Neuronal stem cell (in vitro differentiated cells): ENCODE results near the gene CNMD.

Experiments used
- DNase-seq: peaks from one replicate; pipeline ENCODE4 v3.0.0-alpha.2; 2013; ENCODE audit warnings: low spot score
- H2AFZ ChIP-seq: one replicate; pipeline ENCODE4 v1.6.1; 2013; ENCODE audit warnings: mild to moderate bottlenecking, low read length, inconsistent platforms
- H2AK5ac ChIP-seq: 2 replicates; pipeline ENCODE4 v1.6.1; 2013; ENCODE audit warnings: low read depth, mild to moderate bottlenecking, inconsistent platforms, low read length, moderate library complexity, mixed read lengths
- H2BK120ac ChIP-seq: 2 replicates; pipeline ENCODE4 v1.6.1; 2013; ENCODE audit warnings: low read depth, mild to moderate bottlenecking, inconsistent platforms, low read length, moderate library complexity, mixed read lengths
- H2BK12ac ChIP-seq: one replicate; pipeline ENCODE4 v1.6.1; 2013; ENCODE audit warnings: low read length, inconsistent platforms
- H2BK15ac ChIP-seq: 2 replicates; pipeline ENCODE4 v1.6.1; 2013; ENCODE audit warnings: mild to moderate bottlenecking, low read length, inconsistent platforms, mixed read lengths
- H2BK5ac ChIP-seq: one replicate; pipeline ENCODE4 v1.6.1; 2013; ENCODE audit warnings: inconsistent platforms, mild to moderate bottlenecking, low read length, moderate library complexity
- H3K14ac ChIP-seq: one replicate; pipeline ENCODE4 v1.6.1; 2013; ENCODE audit warnings: low read length, inconsistent platforms
- H3K18ac ChIP-seq: 2 replicates; pipeline ENCODE4 v1.6.1; 2013; ENCODE audit warnings: low read length, inconsistent platforms
- H3K23ac ChIP-seq: 2 replicates; pipeline ENCODE4 v1.6.1; 2013; ENCODE audit warnings: low read depth, mild to moderate bottlenecking, mixed read lengths, low read length, inconsistent platforms; ENCODE audit not compliant: poor library complexity
- H3K27ac ChIP-seq: replicated peaks from 3 replicates; pipeline ENCODE4 v1.5.1; 2013; ENCODE audit warnings: low read length, inconsistent platforms
- H3K27me3 ChIP-seq, 3 experiments: 2 replicates each; pipeline ENCODE4 v1.6.1; 2013; ENCODE audit warnings: low read length in 3 of 3, mild to moderate bottlenecking in 2 of 3, inconsistent platforms in 1 of 3, low read depth in 1 of 3, mixed read lengths in 1 of 3, moderate library complexity in 1 of 3; ENCODE audit not compliant: control insufficient read depth in 3 of 3, insufficient read depth in 3 of 3
- H3K36me3 ChIP-seq, 2 donors: replicated peaks in 1 of 2; 2 replicates each; pipeline ENCODE4 v1.6.1; 2013; ENCODE audit warnings: low read length in 2 of 2; ENCODE audit not compliant: control insufficient read depth in 2 of 2, insufficient read depth in 2 of 2
- H3K4ac ChIP-seq: 2 replicates; pipeline ENCODE4 v1.6.1; 2013; ENCODE audit warnings: inconsistent platforms, mild to moderate bottlenecking, low read length, moderate library complexity
- H3K4me1 ChIP-seq, 2 donors: 1 replicate in 1 of 2; 2 replicates in 1 of 2; pipeline ENCODE4 v1.6.1; 2013; ENCODE audit warnings: low read length in 2 of 2, low read depth in 1 of 2; ENCODE audit not compliant: control insufficient read depth in 2 of 2, insufficient read depth in 1 of 2
- H3K4me2 ChIP-seq: one replicate; pipeline ENCODE4 v1.6.1; 2013; ENCODE audit warnings: mild to moderate bottlenecking, low read length, inconsistent platforms; ENCODE audit not compliant: insufficient read depth, poor library complexity, severe bottlenecking
- H3K4me3 ChIP-seq, 2 donors: 2 replicates each; pipeline ENCODE4 v1.5.1; 2013; ENCODE audit warnings: low read length in 2 of 2, mild to moderate bottlenecking in 2 of 2, inconsistent platforms in 1 of 2, moderate library complexity in 1 of 2
- H3K79me1 ChIP-seq: one replicate; pipeline ENCODE4 v1.6.1; 2013; ENCODE audit warnings: low read depth, mild to moderate bottlenecking, inconsistent platforms, low read length, moderate library complexity
- H3K9ac ChIP-seq: one replicate; pipeline ENCODE4 v1.6.1; 2013; ENCODE audit warnings: mild to moderate bottlenecking, low read depth, low read length, inconsistent platforms; ENCODE audit not compliant: poor library complexity
- H3K9me3 ChIP-seq, 2 donors: replicated peaks in 1 of 2; 2 replicates each; pipeline versions ENCODE3 to v1.6.1; 2013; ENCODE audit warnings: low read length in 2 of 2, mild to moderate bottlenecking in 2 of 2, inconsistent platforms in 1 of 2, low read depth in 1 of 2, mixed read lengths in 1 of 2, moderate library complexity in 1 of 2; ENCODE audit not compliant: control insufficient read depth in 2 of 2, insufficient read depth in 1 of 2
- H4K8ac ChIP-seq: one replicate; pipeline ENCODE4 v1.6.1; 2013; ENCODE audit warnings: low read depth, mild to moderate bottlenecking, inconsistent platforms, low read length, moderate library complexity
- H4K91ac ChIP-seq: one replicate; pipeline ENCODE4 v1.6.1; 2013; ENCODE audit warnings: low read length, low read depth, mild to moderate bottlenecking, inconsistent platforms; ENCODE audit not compliant: poor library complexity
- WGBS, 2 donors: extraction: QIAGEN DNeasy Blood & Tissue Kit; methylation state at CpG; one replicate each; pipeline ENCODE4 v1.1.7; 2013; ENCODE audit warnings: missing lambda C conversion rate in 2 of 2, mixed read lengths in 1 of 2; ENCODE audit not compliant: insufficient read length in 2 of 2, insufficient replicate concordance in 1 of 2; ENCODE audit errors: extremely low coverage in 2 of 2; 5-methylcytosine and 5-hydroxymethylcytosine counted together

The CNMD gene

GRCh38 chr13:52734075-52734623, 5.5 kb downstream of the CNMD start:
- no peak overlapping the region for H3K4me2 ChIP-seq
- no peaks in the 10 kb centered on the region for H3K79me1 ChIP-seq
- no peak overlapping the region for H2AFZ ChIP-seq
- H3K14ac ChIP-seq, result no peak overlapping the region
- H3K27me3 ChIP-seq, result peaks cover 0 to 13% (median 3%) of the 10 kb centered on the region in 3 experiments
- no peak overlapping the region for H2BK120ac ChIP-seq
- H3K9me3 ChIP-seq, result no peaks in the 10 kb centered on the region
- H3K9ac ChIP-seq, result no peak overlapping the region
- H3K4ac ChIP-seq, result no peak overlapping the region
- H3K4me1 ChIP-seq, result peaks cover 0 to 5% of the 10 kb centered on the region in 2 donors
- H2BK15ac ChIP-seq, result no peak overlapping the region
- H4K8ac ChIP-seq, result no peak overlapping the region
- no peak overlapping the region for H4K91ac ChIP-seq
- no CpG with 5 or more reads among the region's 4 CpGs for WGBS, 2 donors
- no peak overlapping the region for H2AK5ac ChIP-seq
- no peaks in the 10 kb centered on the region for H3K36me3 ChIP-seq
- H3K23ac ChIP-seq, result no peak overlapping the region
- H3K4me3 ChIP-seq, result no peak overlapping the region
- H3K18ac ChIP-seq, result no peak overlapping the region
- H2BK5ac ChIP-seq, result no peak overlapping the region
- DNase-seq, result no peak
- H3K27ac ChIP-seq, result no peak overlapping the region
- H2BK12ac ChIP-seq, result no peak overlapping the region

DNA sequence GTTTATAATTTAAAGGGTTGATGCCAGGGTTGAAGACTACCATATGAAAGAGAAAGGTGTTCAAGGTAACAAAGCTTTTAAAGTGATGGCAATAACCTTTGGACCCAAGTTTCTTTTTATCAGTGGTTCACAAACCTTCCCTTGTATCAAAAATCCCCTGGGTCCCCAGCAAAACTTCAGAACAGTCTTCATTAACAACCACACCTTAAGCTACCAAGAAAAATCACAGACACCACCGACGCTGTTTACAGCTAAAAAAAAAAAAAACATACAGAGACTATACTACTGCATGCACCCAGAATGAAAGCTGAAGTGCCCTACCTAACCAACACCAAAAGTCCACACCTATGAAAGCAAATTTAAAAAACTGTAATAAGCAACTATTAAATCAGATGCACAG, 13.4 kb downstream of the CNMD start:
- H3K4me2 ChIP-seq, result no peak overlapping the region
- H2BK15ac ChIP-seq, result no peak overlapping the region
- no peak overlapping the region for H4K91ac ChIP-seq
- H3K18ac ChIP-seq, result no peak overlapping the region
- no peak overlapping the region for H2AK5ac ChIP-seq
- no peaks in the 10 kb centered on the region for H3K36me3 ChIP-seq
- peaks cover 1 to 4% of the 10 kb centered on the region in 2 donors for H3K9me3 ChIP-seq
- no peak overlapping the region for H2BK5ac ChIP-seq
- no peak overlapping the region for H3K4ac ChIP-seq
- no peak overlapping the region for H3K27ac ChIP-seq
- no peak overlapping the region for H2BK120ac ChIP-seq
- WGBS, 2 donors, result no CpG with 5 or more reads among the region's 2 CpGs
- no peak overlapping the region for H2BK12ac ChIP-seq
- no peak overlapping the region for H3K9ac ChIP-seq
- DNase-seq, result no peak
- H4K8ac ChIP-seq, result no peak overlapping the region
- H3K4me1 ChIP-seq, result peaks cover 2 to 3% of the 10 kb centered on the region in 2 donors
- no peak overlapping the region for H2AFZ ChIP-seq
- H3K23ac ChIP-seq, result no peak overlapping the region
- no peak overlapping the region for H3K4me3 ChIP-seq
- H3K14ac ChIP-seq, result no peak overlapping the region
- no peaks in the 10 kb centered on the region for H3K27me3 ChIP-seq
- no peaks in the 10 kb centered on the region for H3K79me1 ChIP-seq

GRCh38 chr13:52725302-52725701, 14.3 kb downstream of the CNMD start:
- H2BK12ac ChIP-seq, result no peak overlapping the region
- H3K18ac ChIP-seq, result no peak overlapping the region
- H3K4me1 ChIP-seq, result peaks cover 2 to 3% of the 10 kb centered on the region in 2 donors
- H3K14ac ChIP-seq, result no peak overlapping the region
- H3K4me2 ChIP-seq, result no peak overlapping the region
- H2AFZ ChIP-seq, result no peak overlapping the region
- H3K27ac ChIP-seq, result no peak overlapping the region
- no peak overlapping the region for H2BK120ac ChIP-seq
- H2BK15ac ChIP-seq, result no peak overlapping the region
- H3K36me3 ChIP-seq, result no peaks in the 10 kb centered on the region
- no CpG with 5 or more reads among the region's 1 CpG for WGBS, 2 donors
- no peak overlapping the region for H2AK5ac ChIP-seq
- H4K91ac ChIP-seq, result no peak overlapping the region
- H3K79me1 ChIP-seq, result no peaks in the 10 kb centered on the region
- H3K23ac ChIP-seq, result no peak overlapping the region
- no peak overlapping the region for H3K9ac ChIP-seq
- no peak overlapping the region for H3K4ac ChIP-seq
- no peak for DNase-seq
- H3K27me3 ChIP-seq, result no peaks in the 10 kb centered on the region
- no peak overlapping the region for H2BK5ac ChIP-seq
- no peak overlapping the region for H4K8ac ChIP-seq
- peaks cover 1 to 4% of the 10 kb centered on the region in 2 donors for H3K9me3 ChIP-seq
- H3K4me3 ChIP-seq, result no peak overlapping the region

- Histone ChIP-seq H3K4me3 (no peak overlapping the region), H2AFZ (no peak overlapping the region), H3K4me2 (no peak overlapping the region), H3K79me1 (no peaks in the 10 kb centered on the region), H3K36me3 (no peaks in the 10 kb centered on the region), H2BK120ac (no peak overlapping the region), H3K23ac (no peak overlapping the region), H3K27ac (no peak overlapping the region), H4K91ac (no peak overlapping the region), H3K4me1 (no peaks in the 10 kb centered on the region), H3K4ac (no peak overlapping the region), H2AK5ac (no peak overlapping the region), H3K14ac (no peak overlapping the region), H3K27me3 (no peaks in the 10 kb centered on the region), H2BK12ac (no peak overlapping the region), H2BK15ac (no peak overlapping the region), H3K9ac (no peak overlapping the region), H3K9me3 (peaks cover 1 to 4% of the 10 kb centered on the region in 2 donors), H4K8ac (no peak overlapping the region), H3K18ac (no peak overlapping the region), H2BK5ac (no peak overlapping the region)
- no peak for DNase-seq
- WGBS, 2 donors, result no CpG with 5 or more reads among the region's 4 CpGs
Measured at GRCh38 chr13:52723181-52723580, 16.4 kb downstream of the CNMD start.
